Activated naive CD8-positive, alpha-beta T cell treated with anti-CD3 and anti-CD28 coated beads for 36 hours (primary cell): ENCODE results near the gene NDC1. TPM values are rescaled to one million over a fixed set of nuclear protein-coding genes. Genes with fewer than 3 reads are reported as not detected.
"Not testable (repeated sequence)": the region's sequence is repeated elsewhere in the genome, so short reads cannot be mapped to it uniquely, and the experiment has no call there.

Experiments used
- DNase-seq: peaks from one replicate; pipeline ENCODE4 v3.0.0; 2021
- H3K27ac Mint-ChIP-seq: one replicate; pipeline ENCODE4 v1.8.0; 2022; ENCODE audit warnings: mild to moderate bottlenecking, moderate library complexity, mixed read lengths
- H3K27me3 Mint-ChIP-seq: one replicate; pipeline ENCODE4 v1.8.0; 2022; ENCODE audit warnings: mild to moderate bottlenecking, mixed read lengths
- H3K36me3 Mint-ChIP-seq: one replicate; pipeline ENCODE4 v1.8.0; 2021; ENCODE audit warnings: mild to moderate bottlenecking, mixed read lengths
- H3K4me1 Mint-ChIP-seq: one replicate; pipeline ENCODE4 v1.8.0; 2021; ENCODE audit warnings: mixed read lengths
- H3K4me3 Mint-ChIP-seq: one replicate; pipeline ENCODE4 v1.8.0; 2022; ENCODE audit warnings: mild to moderate bottlenecking, moderate library complexity, mixed read lengths
- H3K9me3 Mint-ChIP-seq: one replicate; pipeline ENCODE4 v1.8.0; 2022; ENCODE audit warnings: mixed read lengths
- total RNA-seq, 2 experiments: library from RNA; stranded (reverse); gene quantifications; one replicate each; pipeline ENCODE4 v1.2.3, GENCODE V29; 2021

NDC1 gene
- total RNA-seq, result 10 to 100 TPM; 44.2 to 50.4 TPM

GRCh38 chr1:53837924-53838653, at the start of gene NDC1:
TSS of gene NDC1 (minus strand) at chr1:53838296. CDS start at chr1:53838261, 35 bp downstream.
- Mint-ChIP-seq H3K36me3 (peaks cover 23% of the 10 kb centered on the region), H3K27me3 (peaks cover 5% of the 10 kb centered on the region), H3K9me3 (peaks cover 1% of the 10 kb centered on the region), H3K27ac (peak within 1 kb of the TSS; percentile 94), H3K4me1 (peaks cover 27% of the 10 kb centered on the region), H3K4me3 (peak within 1 kb of the TSS; percentile 92)
- peak; percentile 89 for DNase-seq

DNA sequence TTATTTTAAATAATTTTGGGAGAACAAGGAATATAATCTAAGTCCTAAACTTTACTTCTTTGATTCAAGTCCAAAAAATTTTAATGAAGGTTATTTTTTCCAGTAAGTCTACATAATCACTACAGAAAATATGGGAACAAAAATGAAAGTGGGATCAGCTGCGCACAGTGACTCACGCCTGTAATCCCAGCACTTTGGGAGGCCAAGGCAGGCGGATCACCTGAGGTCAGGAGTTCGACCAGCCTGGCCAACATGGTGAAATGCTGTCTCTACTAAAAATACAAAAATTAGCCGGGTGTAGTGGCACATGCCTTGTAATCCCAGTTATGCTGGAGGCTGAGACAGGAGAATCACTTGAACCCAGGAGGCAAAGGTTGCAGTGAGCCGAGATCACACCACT, 45.5 kb upstream of the NDC1 start:
- H3K27me3 Mint-ChIP-seq, H3K9me3 Mint-ChIP-seq, H3K4me3 Mint-ChIP-seq, H3K27ac Mint-ChIP-seq, DNase-seq: not testable (repeated sequence)
- peaks cover 20% of the 10 kb centered on the region for H3K4me1 Mint-ChIP-seq
- peaks cover 28% of the 10 kb centered on the region for H3K36me3 Mint-ChIP-seq

DNA sequence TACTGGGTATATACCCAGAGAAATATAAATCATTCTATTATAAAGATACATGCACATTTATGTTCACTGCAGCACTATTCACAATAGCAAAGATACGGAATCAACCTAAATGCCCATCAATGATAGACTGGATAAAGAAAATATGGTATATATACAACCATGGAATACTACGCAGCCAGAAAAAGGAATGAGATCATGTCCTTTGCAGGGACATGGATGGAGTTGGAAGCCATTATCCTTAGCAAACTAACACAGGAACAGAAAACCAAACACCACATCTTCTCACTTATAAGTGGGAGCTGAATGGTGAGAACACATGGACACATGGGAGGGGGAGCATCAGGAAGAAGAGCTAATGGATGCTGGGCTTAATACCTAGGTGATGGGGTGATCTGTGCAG, 43.8 kb upstream of the NDC1 start:
- H3K27me3 Mint-ChIP-seq, H3K27ac Mint-ChIP-seq, DNase-seq, H3K4me3 Mint-ChIP-seq, H3K9me3 Mint-ChIP-seq: not testable (repeated sequence)
- Mint-ChIP-seq H3K36me3 (peaks cover 26% of the 10 kb centered on the region), H3K4me1 (peaks cover 15% of the 10 kb centered on the region)

- Mint-ChIP-seq H3K4me3 (no peak overlapping the region), H3K36me3 (peaks cover 30% of the 10 kb centered on the region)
These were observed 40.5 kb upstream of the NDC1 start for GRCh38 chr1:53878492-53879105.

DNA sequence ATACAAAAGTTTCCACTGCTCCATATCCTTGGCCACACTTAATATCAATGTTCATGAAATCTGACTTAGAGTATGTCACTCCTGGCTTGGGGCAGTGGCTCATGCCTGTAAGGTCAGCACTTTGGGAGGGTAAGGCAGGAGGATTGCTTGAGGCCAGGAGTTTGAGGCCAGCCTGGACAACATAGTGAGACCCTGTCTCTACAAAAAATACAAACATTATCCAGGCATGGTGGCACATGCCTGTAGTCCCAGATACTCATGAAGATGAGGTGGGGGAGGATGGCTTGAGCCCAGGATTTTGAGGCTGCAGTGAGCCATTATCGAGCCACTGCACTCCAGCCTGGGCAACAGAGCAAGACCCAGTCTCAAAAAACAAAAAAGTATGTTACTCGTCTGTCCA, 37.1 kb upstream of the NDC1 start:
- not testable (repeated sequence) for H3K9me3 Mint-ChIP-seq, H3K4me1 Mint-ChIP-seq, H3K27ac Mint-ChIP-seq, H3K27me3 Mint-ChIP-seq, H3K36me3 Mint-ChIP-seq, H3K4me3 Mint-ChIP-seq, DNase-seq

More at GRCh38 chr1:53878492-53879105, 40.5 kb upstream of the NDC1 start:
- Mint-ChIP-seq H3K27me3 (no peaks in the 10 kb centered on the region), H3K4me1 (peaks cover 4% of the 10 kb centered on the region), H3K9me3 (no peaks in the 10 kb centered on the region), H3K27ac (no peak overlapping the region)
- DNase-seq, result no peak

GRCh38 chr1:53871773-53872484, 33.8 kb upstream of the NDC1 start:
- H3K36me3 Mint-ChIP-seq, result peaks cover 4% of the 10 kb centered on the region
- no peak for DNase-seq
- H3K9me3 Mint-ChIP-seq, result no peaks in the 10 kb centered on the region
- H3K4me3 Mint-ChIP-seq, result no peak overlapping the region
- no peaks in the 10 kb centered on the region for H3K27me3 Mint-ChIP-seq
- no peak overlapping the region for H3K27ac Mint-ChIP-seq
- no peaks in the 10 kb centered on the region for H3K4me1 Mint-ChIP-seq

DNA sequence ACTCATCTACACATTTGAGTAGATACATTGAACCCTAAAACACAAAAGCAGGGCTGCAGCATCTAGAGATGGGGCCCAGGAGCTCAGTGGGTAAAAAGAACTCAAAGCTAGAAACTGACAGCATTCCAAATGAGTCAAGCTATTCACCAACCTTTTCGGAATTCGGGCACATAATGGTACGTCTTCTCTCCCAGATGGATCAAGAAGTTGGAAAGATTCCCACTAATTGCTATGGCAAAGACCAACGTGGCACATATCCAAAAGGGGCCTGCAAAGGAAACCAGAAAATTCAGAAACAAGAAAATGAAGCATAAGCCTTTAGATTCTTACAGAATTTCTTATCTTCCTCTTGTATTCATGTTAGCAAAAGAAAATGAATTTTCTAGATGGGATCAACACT, 33.1 kb upstream of the NDC1 start:
- no peak overlapping the region for H3K27ac Mint-ChIP-seq
- no peaks in the 10 kb centered on the region for H3K27me3 Mint-ChIP-seq
- no peaks in the 10 kb centered on the region for H3K4me1 Mint-ChIP-seq
- peaks cover 2% of the 10 kb centered on the region for H3K36me3 Mint-ChIP-seq
- H3K4me3 Mint-ChIP-seq, result no peak overlapping the region
- no peak for DNase-seq
- H3K9me3 Mint-ChIP-seq, result no peaks in the 10 kb centered on the region

GRCh38 chr1:53869454-53870117, 31.5 kb upstream of the NDC1 start:
- Mint-ChIP-seq H3K4me3 (no peak overlapping the region), H3K9me3 (no peaks in the 10 kb centered on the region), H3K36me3 (no peaks in the 10 kb centered on the region), H3K27ac (no peak overlapping the region), H3K4me1 (no peaks in the 10 kb centered on the region), H3K27me3 (no peaks in the 10 kb centered on the region)
- no peak for DNase-seq

- Mint-ChIP-seq H3K27ac (no peak overlapping the region), H3K36me3 (no peaks in the 10 kb centered on the region), H3K4me1 (no peaks in the 10 kb centered on the region), H3K9me3 (no peaks in the 10 kb centered on the region), H3K4me3 (no peak overlapping the region), H3K27me3 (no peaks in the 10 kb centered on the region)
- no peak for DNase-seq
These were observed 30.5 kb upstream of the NDC1 start for GRCh38 chr1:53868565-53868964.

GRCh38 chr1:53862507-53862906, 24.4 kb upstream of the NDC1 start:
- no peaks in the 10 kb centered on the region for H3K27me3 Mint-ChIP-seq
- no peak overlapping the region for H3K27ac Mint-ChIP-seq
- H3K4me1 Mint-ChIP-seq, result peaks cover 2% of the 10 kb centered on the region
- no peak overlapping the region for H3K4me3 Mint-ChIP-seq
- no peaks in the 10 kb centered on the region for H3K36me3 Mint-ChIP-seq
- no peak for DNase-seq
- no peaks in the 10 kb centered on the region for H3K9me3 Mint-ChIP-seq

GRCh38 chr1:53860967-53861411, 22.9 kb upstream of the NDC1 start:
- no peaks in the 10 kb centered on the region for H3K36me3 Mint-ChIP-seq
- H3K4me1 Mint-ChIP-seq, result peaks cover 2% of the 10 kb centered on the region
- H3K27ac Mint-ChIP-seq, result no peak overlapping the region
- H3K4me3 Mint-ChIP-seq, result no peak overlapping the region
- DNase-seq, result peak; percentile 17
- no peaks in the 10 kb centered on the region for H3K27me3 Mint-ChIP-seq
- no peaks in the 10 kb centered on the region for H3K9me3 Mint-ChIP-seq

DNA sequence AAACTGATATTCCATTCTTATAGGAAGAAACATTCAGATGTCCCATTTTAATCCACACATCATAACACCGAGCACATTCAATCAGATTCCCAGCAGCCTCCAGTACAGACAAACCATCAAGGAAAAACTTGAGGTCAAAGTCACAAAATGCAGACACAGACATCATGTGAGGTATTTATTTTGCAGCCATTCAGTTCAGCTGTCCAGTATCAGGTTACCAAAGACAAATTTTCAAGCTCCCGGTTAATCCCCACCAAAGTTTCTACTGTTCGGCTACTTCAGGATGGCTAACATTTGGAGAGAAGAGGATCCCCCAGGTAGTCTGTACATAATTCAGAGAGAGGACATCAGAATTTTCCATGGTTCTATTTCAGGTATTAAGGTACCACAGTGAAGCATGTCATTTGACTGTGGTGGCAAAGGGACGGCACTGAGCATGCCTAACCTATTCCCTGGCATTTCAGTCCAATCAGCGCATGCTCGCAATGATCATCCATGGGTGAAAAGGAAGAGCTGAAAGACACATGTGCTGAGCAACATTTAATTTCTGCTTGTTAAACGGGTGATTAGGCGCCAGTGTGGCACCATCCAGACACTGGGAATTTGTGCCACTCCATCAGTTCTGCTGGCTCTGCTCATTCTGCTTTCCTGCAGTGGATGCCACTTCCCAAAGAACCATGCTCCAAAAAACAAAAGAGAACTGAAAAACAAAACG, 13.6 kb upstream of the NDC1 start:
- DNase-seq, result no peak
- Mint-ChIP-seq H3K36me3 (peaks cover 6% of the 10 kb centered on the region), H3K4me1 (no peaks in the 10 kb centered on the region), H3K4me3 (no peak overlapping the region), H3K27me3 (no peaks in the 10 kb centered on the region), H3K9me3 (no peaks in the 10 kb centered on the region), H3K27ac (no peak overlapping the region)

- peaks cover 6% of the 10 kb centered on the region for H3K36me3 Mint-ChIP-seq
- no peaks in the 10 kb centered on the region for H3K4me1 Mint-ChIP-seq
- H3K9me3 Mint-ChIP-seq, result no peaks in the 10 kb centered on the region
- DNase-seq, result no peak
- no peak overlapping the region for H3K27ac Mint-ChIP-seq
- no peak overlapping the region for H3K4me3 Mint-ChIP-seq
- no peaks in the 10 kb centered on the region for H3K27me3 Mint-ChIP-seq
These were observed 12.1 kb upstream of the NDC1 start for GRCh38 chr1:53850082-53850673.

DNA sequence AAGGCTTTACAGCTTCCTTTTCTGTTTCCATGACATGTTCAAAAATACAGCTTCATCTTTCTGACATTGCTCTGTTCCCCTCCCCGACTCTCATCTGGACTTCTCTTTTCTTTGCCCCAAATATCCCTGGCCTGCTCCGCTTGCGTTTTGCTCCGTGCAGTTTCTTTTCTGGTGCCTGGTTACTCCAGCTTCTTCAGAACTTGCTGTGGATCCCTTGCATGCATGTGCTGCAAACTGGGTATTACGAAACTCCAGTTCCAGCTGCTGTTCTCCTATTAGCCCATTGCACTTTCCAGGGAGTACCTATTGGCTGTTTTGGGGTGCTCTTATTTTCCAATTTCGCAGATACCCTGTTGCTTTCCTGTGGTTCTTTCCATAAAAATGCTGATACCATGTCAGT, 9.9 kb upstream of the NDC1 start:
- Mint-ChIP-seq H3K27me3 (no peaks in the 10 kb centered on the region), H3K9me3 (no peaks in the 10 kb centered on the region), H3K4me3 (no peak overlapping the region), H3K36me3 (peaks cover 3% of the 10 kb centered on the region), H3K4me1 (no peaks in the 10 kb centered on the region), H3K27ac (no peak overlapping the region)
- no peak for DNase-seq
